IMR-90 (cell line): Measurements from ENCODE around the gene ST6GALNAC3. TPM values are rescaled to one million over a fixed set of nuclear protein-coding genes. Genes with fewer than 3 reads are reported as not detected.

Experiments used
- ATAC-seq: fragments of 200-7000 bp; cut with Tn5 transposase; 2 replicates; pipeline ENCODE4 v1.9.1; 2020; ENCODE audit warnings: low read depth, mild to moderate bottlenecking, moderate library complexity
- BruUV-seq: library from RNA; stranded (reverse); fragments of 400-500 nt; replicated peaks from 2 replicates; lab custom pipeline; 2021; lab: Mats Ljungman, UMichigan
- CTCF ChIA-PET: fragments of 300-600 bp; formaldehyde crosslinking; extraction: SDS; loops from one replicate; lab custom pipeline; 2021; ENCODE audit warnings: antibody characterized with exemption; lab: Yijun Ruan, JAX
- POLR2A ChIA-PET: fragments of 300-600 bp; sonication (Branson Sonifier 250); formaldehyde crosslinking; loops from one replicate; lab custom pipeline; 2022; ENCODE audit warnings: antibody characterized with exemption; ENCODE audit not compliant: unreplicated experiment; lab: Charles Lee
- DNase-seq: peaks from one replicate; pipeline ENCODE4 v3.0.0; 2013
- H2AFZ ChIP-seq: replicated peaks from 2 replicates; pipeline ENCODE3; 2013; ENCODE audit warnings: low read length, mild to moderate bottlenecking; ENCODE audit not compliant: poor library complexity
- H2AK5ac ChIP-seq: 2 replicates; pipeline ENCODE4 v1.6.1; 2013; ENCODE audit warnings: low read depth, low read length, inconsistent platforms
- H2AK9ac ChIP-seq: replicated peaks from 2 replicates; pipeline ENCODE3; 2013; ENCODE audit warnings: mild to moderate bottlenecking, low read depth, low read length, moderate library complexity; ENCODE audit not compliant: poor library complexity
- H2BK120ac ChIP-seq: 2 replicates; pipeline ENCODE4 v1.6.1; 2013; ENCODE audit warnings: low read depth, low read length, inconsistent platforms
- H2BK15ac ChIP-seq: 3 replicates; pipeline ENCODE4 v1.6.1; 2013; ENCODE audit warnings: low read depth, low read length, inconsistent platforms
- H2BK20ac ChIP-seq: 2 replicates; pipeline ENCODE4 v1.6.1; 2013; ENCODE audit warnings: low read depth, mild to moderate bottlenecking, inconsistent platforms, low read length, moderate library complexity
- H2BK5ac ChIP-seq: 2 replicates; pipeline ENCODE4 v1.6.1; 2013; ENCODE audit warnings: mild to moderate bottlenecking, low read depth, low read length, inconsistent platforms; ENCODE audit not compliant: poor library complexity, severe bottlenecking
- H3K14ac ChIP-seq: replicated peaks from 2 replicates; pipeline ENCODE4 v1.6.1; 2013; ENCODE audit warnings: low read depth, low read length, inconsistent platforms
- H3K18ac ChIP-seq: 2 replicates; pipeline ENCODE4 v1.6.1; 2013; ENCODE audit warnings: low read depth, low read length, control low read depth
- H3K23ac ChIP-seq: 2 replicates; pipeline ENCODE4 v1.6.1; 2013; ENCODE audit warnings: low read depth, low read length, inconsistent platforms
- H3K27ac ChIP-seq: 2 replicates; pipeline ENCODE4 v1.5.1; 2013; ENCODE audit warnings: mild to moderate bottlenecking, control low read depth, low read length; ENCODE audit not compliant: insufficient read depth
- H3K27me3 ChIP-seq: 2 replicates; pipeline ENCODE4 v1.6.1; 2013; ENCODE audit warnings: low read length; ENCODE audit not compliant: control insufficient read depth, insufficient read depth
- H3K36me3 ChIP-seq: 2 replicates; pipeline ENCODE4 v1.6.1; 2013; ENCODE audit warnings: low read length, mixed read lengths; ENCODE audit not compliant: control insufficient read depth, insufficient read depth
- H3K4ac ChIP-seq: 2 replicates; pipeline ENCODE4 v1.6.1; 2013; ENCODE audit warnings: low read depth, low read length, inconsistent platforms
- H3K4me1 ChIP-seq: 2 replicates; pipeline ENCODE4 v1.6.1; 2013; ENCODE audit warnings: low read length, mixed read lengths; ENCODE audit not compliant: control insufficient read depth, insufficient read depth
- H3K4me2 ChIP-seq: 2 replicates; pipeline ENCODE4 v1.6.1; 2013; ENCODE audit warnings: low read depth, mild to moderate bottlenecking, control low read depth, low read length, moderate library complexity
- H3K4me3 ChIP-seq: 2 replicates; pipeline ENCODE4 v1.5.1; 2013; ENCODE audit warnings: low read depth, mild to moderate bottlenecking, control low read depth, low read length, moderate library complexity; ENCODE audit not compliant: insufficient read depth
- H3K56ac ChIP-seq: 2 replicates; pipeline ENCODE4 v1.6.1; 2013; ENCODE audit warnings: low read length, inconsistent platforms; ENCODE audit not compliant: insufficient read depth; ENCODE audit errors: extremely low read depth
- H3K79me1 ChIP-seq, 2 experiments: 2 replicates each; pipeline ENCODE4 v1.6.1; 2013; ENCODE audit warnings: low read length in 2 of 2, inconsistent platforms in 1 of 2, low read depth in 1 of 2
- H3K9ac ChIP-seq: 2 replicates; pipeline ENCODE4 v1.6.1; 2013; ENCODE audit warnings: low read depth, low read length, control low read depth
- H3K9me1 ChIP-seq: 2 replicates; pipeline ENCODE4 v1.6.1; 2013; ENCODE audit warnings: low read length, inconsistent platforms; ENCODE audit not compliant: insufficient read depth
- H3K9me3 ChIP-seq: 2 replicates; pipeline ENCODE4 v1.6.1; 2013; ENCODE audit warnings: low read length; ENCODE audit not compliant: control insufficient read depth, insufficient read depth
- H4K20me1 ChIP-seq: 2 replicates; pipeline ENCODE4 v1.6.1; 2013; ENCODE audit warnings: low read length, inconsistent platforms; ENCODE audit not compliant: insufficient read depth
- H4K5ac ChIP-seq: 2 replicates; pipeline ENCODE4 v1.6.1; 2013; ENCODE audit warnings: mild to moderate bottlenecking, low read depth, low read length, control low read depth
- H4K8ac ChIP-seq, 2 experiments: 2 replicates each; pipeline ENCODE4 v1.6.1; 2013; ENCODE audit warnings: low read depth in 2 of 2, low read length in 2 of 2, control low read depth in 1 of 2, inconsistent platforms in 1 of 2
- H4K91ac ChIP-seq: 2 replicates; pipeline ENCODE4 v1.6.1; 2013; ENCODE audit warnings: low read depth, low read length, inconsistent platforms; ENCODE audit not compliant: insufficient read depth
- POLR2A ChIP-seq: IDR thresholded peaks from 2 replicates; pipeline ENCODE4 v1.6.1; 2012; ENCODE audit warnings: mild to moderate bottlenecking, low read depth, low read length
- RAD21 ChIP-seq: IDR thresholded peaks from 2 replicates; pipeline ENCODE4 v1.6.1; 2012; ENCODE audit warnings: low read length, improper control_type of control experiment
- dilution Hi-C: fragments of 300-500 bp; cut with HindIII; formaldehyde crosslinking; loops from one replicate; pipeline ENCODE4 v1.14.3; 2018; ENCODE audit warnings: low sequenced_read_pairs; ENCODE audit not compliant: unreplicated experiment
- in situ Hi-C: fragments of 300-500 bp; cut with MboI; formaldehyde crosslinking; loops from 3 replicates; pipeline ENCODE4 v1.14.3; 2019; ENCODE audit warnings: low sequenced_read_pairs, inconsistent platforms, mixed read lengths
- intact Hi-C: fragments of 100-400 bp; cut with micrococcal nuclease; formaldehyde crosslinking; loops from 2 replicates; pipeline ENCODE4 v1.10.0; 2022
- polyA plus RNA-seq, 3 experiments: library from polyadenylated mRNA; depleted of rRNA; stranded (reverse); fragments of >200 nt; gene quantifications; 2 replicates each; pipeline ENCODE4 v1.2.3, GENCODE V29; 2012; ENCODE audit warnings: low replicate concordance in 1 of 3
- total RNA-seq: library from RNA; depleted of rRNA; stranded (reverse); fragments of >200 nt; gene quantifications from 2 replicates; pipeline ENCODE4 v1.2.3, GENCODE V29; 2012
- TF ChIP-seq, protein P1 (sequence below): fragments of 150-350 bp; IDR thresholded peaks from 2 replicates; pipeline ENCODE4 v1.6.1; 2016; ENCODE audit warnings: low read depth, mild to moderate bottlenecking, low read length, moderate library complexity, borderline replicate concordance

Gene ST6GALNAC3
- total and polyA plus RNA-seq, 2 of the 4 experiments (the other 2 are of a cell fraction): 0.65 to 1.3 TPM

DNA sequence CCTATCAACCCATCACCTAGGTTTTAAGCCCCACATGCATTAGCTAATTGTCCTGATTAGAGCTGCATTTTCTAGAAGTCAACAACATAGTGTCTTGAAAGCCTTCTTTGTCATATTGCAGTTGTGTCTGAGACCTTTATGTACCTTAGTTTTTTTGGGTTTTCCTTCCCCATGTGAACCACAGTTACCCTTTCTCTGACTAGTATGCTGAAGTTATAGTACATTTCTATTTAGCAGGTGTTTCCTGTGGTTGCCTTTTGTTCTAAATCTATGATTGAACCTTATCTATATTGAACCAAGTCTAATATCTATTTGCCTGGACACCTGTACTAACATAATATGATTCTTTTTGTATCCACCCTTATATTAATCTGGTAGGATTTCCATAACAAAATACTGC lies 135.6 kb downstream of the ST6GALNAC3 start:
- H2BK15ac ChIP-seq: no peak overlapping the region
- dilution Hi-C loops: no loop called here
- ChIA-PET CTCF (no interaction called here), POLR2A (no interaction called here)
- H4K5ac ChIP-seq: no peak overlapping the region
- H3K36me3 ChIP-seq: no peaks in the 10 kb centered on the region
- no peak overlapping the region for H3K14ac ChIP-seq
- no peaks in the 10 kb centered on the region for H4K20me1 ChIP-seq
- H3K9me3 ChIP-seq: no peaks in the 10 kb centered on the region; the same call in 1 of the 2 replicates
- no peak overlapping the region for H3K9ac ChIP-seq
- BruUV-seq: no TSS peak
- no peak overlapping the region for H3K4ac ChIP-seq
- H3K4me3 ChIP-seq: no peak overlapping the region
- no peak overlapping the region for H3K23ac ChIP-seq
- DNase-seq (no peak), ATAC-seq (no peak)
- H4K91ac ChIP-seq: no peak overlapping the region
- H2BK120ac ChIP-seq: no peak overlapping the region
- no peak overlapping the region for H3K4me2 ChIP-seq
- H3K27me3 ChIP-seq: no peaks in the 10 kb centered on the region
- H3K27ac ChIP-seq: no peak overlapping the region
- H2AK5ac ChIP-seq: no peak overlapping the region
- no peak overlapping the region for H2BK20ac ChIP-seq
- no peak overlapping the region for H2AFZ ChIP-seq
- no peaks in the 10 kb centered on the region for H3K9me1 ChIP-seq
- in situ Hi-C loops: no loop called here
- no peak overlapping the region for H2AK9ac ChIP-seq
- intact Hi-C loops: no loop called here
- H2BK5ac ChIP-seq: no peak overlapping the region
- H3K79me1 ChIP-seq: no peaks in the 10 kb centered on the region
- no peaks in the 10 kb centered on the region for H3K4me1 ChIP-seq
- H4K8ac ChIP-seq: no peak overlapping the region
- H3K56ac ChIP-seq: no peak overlapping the region
- no peak overlapping the region for H3K18ac ChIP-seq
- TF ChIP-seq POLR2A: no peak
- no peak for TF ChIP-seq RAD21
- TF ChIP-seq, protein P1, sequence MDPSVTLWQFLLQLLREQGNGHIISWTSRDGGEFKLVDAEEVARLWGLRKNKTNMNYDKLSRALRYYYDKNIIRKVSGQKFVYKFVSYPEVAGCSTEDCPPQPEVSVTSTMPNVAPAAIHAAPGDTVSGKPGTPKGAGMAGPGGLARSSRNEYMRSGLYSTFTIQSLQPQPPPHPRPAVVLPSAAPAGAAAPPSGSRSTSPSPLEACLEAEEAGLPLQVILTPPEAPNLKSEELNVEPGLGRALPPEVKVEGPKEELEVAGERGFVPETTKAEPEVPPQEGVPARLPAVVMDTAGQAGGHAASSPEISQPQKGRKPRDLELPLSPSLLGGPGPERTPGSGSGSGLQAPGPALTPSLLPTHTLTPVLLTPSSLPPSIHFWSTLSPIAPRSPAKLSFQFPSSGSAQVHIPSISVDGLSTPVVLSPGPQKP: no peak
